NCI-H524 (cell line): ENCODE results near the gene BTBD9.

Source experiments
- DNase-seq, 2 experiments: peaks; one replicate each; lab custom pipeline; 2025; lab: John Stamatoyannopoulos, UW

The BTBD9 gene

GRCh38 chr6:38599261-38599660 lies 40.5 kb downstream of the BTBD9 start:
- DNase-seq = no peak

GRCh38 chr6:38593998-38594665 lies 45.6 kb downstream of the BTBD9 start:
- no peak for DNase-seq

GRCh38 chr6:38593409-38593808 lies 46.3 kb downstream of the BTBD9 start:
- no peak for DNase-seq

- DNase-seq = no peak
Measured at GRCh38 chr6:38591439-38591838, 48.3 kb downstream of the BTBD9 start.

GRCh38 chr6:38589367-38589720 lies 50.4 kb downstream of the BTBD9 start:
- no peak for DNase-seq

GRCh38 chr6:38588631-38589366 lies 50.9 kb downstream of the BTBD9 start:
- no peak for DNase-seq

- DNase-seq = no peak
Measured at GRCh38 chr6:38587766-38588362, 51.9 kb downstream of the BTBD9 start.

- no peak for DNase-seq
Measured at GRCh38 chr6:38586992-38587391, 52.7 kb downstream of the BTBD9 start.

GRCh38 chr6:38584731-38585130 lies 55.0 kb downstream of the BTBD9 start:
- no peak for DNase-seq

- no peak for DNase-seq
Measured at GRCh38 chr6:38583523-38583922, 56.2 kb downstream of the BTBD9 start.

- no peak for DNase-seq
Measured at GRCh38 chr6:38580030-38580429, 59.7 kb downstream of the BTBD9 start.

- DNase-seq = no peak
Measured at GRCh38 chr6:38579010-38579628, 60.6 kb downstream of the BTBD9 start.

- no peak for DNase-seq
Measured at GRCh38 chr6:38578075-38578474, 61.7 kb downstream of the BTBD9 start.

GRCh38 chr6:38577492-38577891 lies 62.2 kb downstream of the BTBD9 start:
- DNase-seq = no peak

GRCh38 chr6:38573801-38574395 lies 65.8 kb downstream of the BTBD9 start:
- DNase-seq = no peak

- no peak for DNase-seq
Measured at GRCh38 chr6:38572186-38572813, 67.4 kb downstream of the BTBD9 start.

GRCh38 chr6:38571721-38572120 lies 68.0 kb downstream of the BTBD9 start:
- DNase-seq = no peak

- DNase-seq = peak in 1 of 2 experiments; percentile 33
Measured at GRCh38 chr6:38570750-38571149, 69.0 kb downstream of the BTBD9 start.

GRCh38 chr6:38567436-38567835 lies 72.3 kb downstream of the BTBD9 start:
- peak; percentile 69 to 92 for DNase-seq

- peak in 1 of 2 experiments; percentile 14 for DNase-seq
Measured at GRCh38 chr6:38566295-38567030, 73.3 kb downstream of the BTBD9 start.

GRCh38 chr6:38564301-38564700 lies 75.4 kb downstream of the BTBD9 start:
- DNase-seq = no peak
